ENCODE measurements around the gene MMRN1. TPM values are rescaled to one million over a fixed set of nuclear protein-coding genes. Genes with fewer than 3 reads are reported as not detected.

Gene MMRN1
- total RNA-seq, 4 donors from 2014 or later, result 3.0 to 27.9 (median 8.0) TPM

GRCh38 chr4:89995814-89996213 lies 101.2 kb downstream of the MMRN1 start:
- peaks cover 0 to 3% (median 0%) of the 10 kb centered on the region in 4 donors for H3K4me1 ChIP-seq
- TF ChIP-seq POLR2A (IDR thresholded peaks at IDR 0.05) (no peak), EP300 (IDR thresholded peaks at IDR 0.05; ENCODE audit: low read depth) (no peak), POLR2AphosphoS5 (IDR thresholded peaks at IDR 0.05) (no peak)
- TF ChIP-seq, protein P1, sequence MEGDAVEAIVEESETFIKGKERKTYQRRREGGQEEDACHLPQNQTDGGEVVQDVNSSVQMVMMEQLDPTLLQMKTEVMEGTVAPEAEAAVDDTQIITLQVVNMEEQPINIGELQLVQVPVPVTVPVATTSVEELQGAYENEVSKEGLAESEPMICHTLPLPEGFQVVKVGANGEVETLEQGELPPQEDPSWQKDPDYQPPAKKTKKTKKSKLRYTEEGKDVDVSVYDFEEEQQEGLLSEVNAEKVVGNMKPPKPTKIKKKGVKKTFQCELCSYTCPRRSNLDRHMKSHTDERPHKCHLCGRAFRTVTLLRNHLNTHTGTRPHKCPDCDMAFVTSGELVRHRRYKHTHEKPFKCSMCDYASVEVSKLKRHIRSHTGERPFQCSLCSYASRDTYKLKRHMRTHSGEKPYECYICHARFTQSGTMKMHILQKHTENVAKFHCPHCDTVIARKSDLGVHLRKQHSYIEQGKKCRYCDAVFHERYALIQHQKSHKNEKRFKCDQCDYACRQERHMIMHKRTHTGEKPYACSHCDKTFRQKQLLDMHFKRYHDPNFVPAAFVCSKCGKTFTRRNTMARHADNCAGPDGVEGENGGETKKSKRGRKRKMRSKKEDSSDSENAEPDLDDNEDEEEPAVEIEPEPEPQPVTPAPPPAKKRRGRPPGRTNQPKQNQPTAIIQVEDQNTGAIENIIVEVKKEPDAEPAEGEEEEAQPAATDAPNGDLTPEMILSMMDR (IDR thresholded peaks at IDR 0.05), result no peak
- WGBS, 2 donors (ENCODE audit: low coverage in 1 of 2), result 43 to 51% methylated on average over 2 of the region's 2 CpGs
- intact Hi-C loops (cut with DNase I; ENCODE audit: low total_unique reads), result no loop called here
- H3K27ac ChIP-seq, result no peak overlapping the region
- no peaks in the 10 kb centered on the region for H3K36me3 ChIP-seq
- DNase-seq, result no peak
- no peaks in the 10 kb centered on the region for H3K27me3 ChIP-seq
- H3K9me3 ChIP-seq, result no peaks in the 10 kb centered on the region
- in situ Hi-C loops (cut with MboI; ENCODE audit: low pct_ligation_motif_present in 1 of 4, low pct_unique_long_range_greater_than_20kb in 1 of 4, low sequenced_read_pairs in 3 of 4), result no loop called here
- H3K4me3 ChIP-seq, result no peak overlapping the region

DNA sequence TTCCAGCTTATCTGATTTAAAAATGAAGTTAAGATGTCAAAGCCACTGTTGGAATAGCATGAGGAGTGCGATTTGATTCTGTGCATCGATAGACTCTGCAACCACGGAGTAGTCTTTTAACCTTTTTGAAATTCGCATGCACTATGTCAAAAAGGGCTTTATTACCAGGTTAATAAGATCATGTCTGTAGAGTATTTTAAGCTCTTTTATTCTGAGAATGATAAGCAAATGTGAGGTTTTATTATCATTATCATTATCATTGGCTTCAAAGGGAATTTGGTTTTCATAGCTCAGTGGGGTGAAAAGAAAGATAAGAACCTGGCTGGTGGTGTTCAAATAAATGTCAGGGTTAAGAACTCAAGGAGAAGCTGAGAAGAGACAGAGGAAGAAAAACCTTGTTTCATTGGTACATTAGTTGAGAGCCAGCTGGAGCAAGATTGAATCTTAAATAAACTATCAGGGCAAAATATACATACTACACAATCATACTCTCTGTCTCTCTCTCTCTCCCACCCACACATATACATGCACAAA lies 102.6 kb downstream of the MMRN1 start:
- 69 to 73% methylated on average over 4 of the region's 4 CpGs for WGBS, 2 donors (ENCODE audit: low coverage in 1 of 2)
- H3K4me3 ChIP-seq, result no peak overlapping the region
- H3K4me1 ChIP-seq, result peaks cover 0 to 3% (median 0%) of the 10 kb centered on the region in 4 donors
- no peak for DNase-seq
- TF ChIP-seq, protein P1 (IDR thresholded peaks at IDR 0.05), result no peak
- TF ChIP-seq POLR2AphosphoS5 (IDR thresholded peaks at IDR 0.05) (no peak), EP300 (IDR thresholded peaks at IDR 0.05; ENCODE audit: low read depth) (no peak), POLR2A (IDR thresholded peaks at IDR 0.05) (no peak)
- no peaks in the 10 kb centered on the region for H3K27me3 ChIP-seq
- in situ Hi-C loops (cut with MboI; ENCODE audit: low pct_ligation_motif_present in 1 of 4, low pct_unique_long_range_greater_than_20kb in 1 of 4, low sequenced_read_pairs in 3 of 4) (no loop called here), intact Hi-C loops (cut with DNase I; ENCODE audit: low total_unique reads) (no loop called here)
- no peak overlapping the region for H3K27ac ChIP-seq
- no peaks in the 10 kb centered on the region for H3K36me3 ChIP-seq
- H3K9me3 ChIP-seq, result no peaks in the 10 kb centered on the region

- H3K4me1 ChIP-seq, result peaks cover 0 to 3% (median 0%) of the 10 kb centered on the region in 4 donors
- H3K36me3 ChIP-seq, result no peaks in the 10 kb centered on the region
- in situ Hi-C loops (cut with MboI; ENCODE audit: low pct_ligation_motif_present in 1 of 4, low pct_unique_long_range_greater_than_20kb in 1 of 4, low sequenced_read_pairs in 3 of 4), result no loop called here
- intact Hi-C loops (cut with DNase I; ENCODE audit: low total_unique reads), result no loop called here
- TF ChIP-seq EP300 (IDR thresholded peaks at IDR 0.05; ENCODE audit: low read depth) (no peak), POLR2AphosphoS5 (IDR thresholded peaks at IDR 0.05) (no peak), POLR2A (IDR thresholded peaks at IDR 0.05) (no peak)
- TF ChIP-seq, protein P1 (IDR thresholded peaks at IDR 0.05), result no peak
- DNase-seq, result no peak
- no peak overlapping the region for H3K4me3 ChIP-seq
- H3K27ac ChIP-seq, result no peak overlapping the region
- 60 to 75% methylated on average over 6 of the region's 6 CpGs for WGBS, 2 donors (ENCODE audit: low coverage in 1 of 2)
- no peaks in the 10 kb centered on the region for H3K9me3 ChIP-seq
- H3K27me3 ChIP-seq, result no peaks in the 10 kb centered on the region
These were observed 103.9 kb downstream of the MMRN1 start for GRCh38 chr4:89998469-89999011.

DNA sequence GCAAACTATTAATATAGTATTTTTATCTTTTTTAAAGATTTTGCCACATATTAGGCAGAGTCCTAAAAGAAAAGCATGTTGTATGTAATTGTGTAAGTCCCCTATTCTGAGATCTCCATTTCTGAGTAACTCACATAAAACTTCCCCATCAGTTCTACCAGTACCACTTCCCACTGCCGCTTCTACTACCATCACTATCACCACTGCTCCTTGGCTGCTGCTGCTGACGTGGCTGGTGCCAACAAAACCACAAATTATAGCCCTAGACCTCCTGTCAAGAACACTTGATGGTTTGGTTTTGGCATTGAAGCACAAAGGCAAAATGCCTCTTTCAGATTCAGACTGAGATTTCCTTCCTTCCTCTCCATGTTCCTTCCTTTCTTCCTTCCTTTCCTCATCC lies 106.4 kb downstream of the MMRN1 start:
- no peak for DNase-seq
- Histone ChIP-seq H3K27ac (no peak overlapping the region), H3K27me3 (no peaks in the 10 kb centered on the region), H3K4me3 (no peak overlapping the region), H3K4me1 (no peaks in the 10 kb centered on the region), H3K9me3 (no peaks in the 10 kb centered on the region), H3K36me3 (no peaks in the 10 kb centered on the region)
- intact Hi-C loops (cut with DNase I; ENCODE audit: low total_unique reads), result no loop called here
- in situ Hi-C loops (cut with MboI; ENCODE audit: low pct_ligation_motif_present in 1 of 4, low pct_unique_long_range_greater_than_20kb in 1 of 4, low sequenced_read_pairs in 3 of 4), result no loop called here
- TF ChIP-seq POLR2AphosphoS5 (IDR thresholded peaks at IDR 0.05) (no peak), EP300 (IDR thresholded peaks at IDR 0.05; ENCODE audit: low read depth) (no peak), POLR2A (IDR thresholded peaks at IDR 0.05) (no peak)
- TF ChIP-seq, protein P1 (IDR thresholded peaks at IDR 0.05), result no peak
- 24 to 33% methylated on average over 2 of the region's 2 CpGs for WGBS, 2 donors (ENCODE audit: low coverage in 1 of 2)

Measured in transverse colon (tissue), 4 donors.